SH-SY5Y (cell line): Measurements from ENCODE around the gene KIAA0930.

ENCODE experiments used
- GATA2 ChIP-seq: IDR thresholded peaks from 2 replicates; pipeline ENCODE4 v1.6.1; 2011; ENCODE audit warnings: mild to moderate bottlenecking, low read depth, low read length
- GATA3 ChIP-seq: IDR thresholded peaks from 2 replicates; pipeline ENCODE4 v1.6.1; 2011; ENCODE audit warnings: low read depth, mild to moderate bottlenecking, low read length, moderate library complexity

DNA sequence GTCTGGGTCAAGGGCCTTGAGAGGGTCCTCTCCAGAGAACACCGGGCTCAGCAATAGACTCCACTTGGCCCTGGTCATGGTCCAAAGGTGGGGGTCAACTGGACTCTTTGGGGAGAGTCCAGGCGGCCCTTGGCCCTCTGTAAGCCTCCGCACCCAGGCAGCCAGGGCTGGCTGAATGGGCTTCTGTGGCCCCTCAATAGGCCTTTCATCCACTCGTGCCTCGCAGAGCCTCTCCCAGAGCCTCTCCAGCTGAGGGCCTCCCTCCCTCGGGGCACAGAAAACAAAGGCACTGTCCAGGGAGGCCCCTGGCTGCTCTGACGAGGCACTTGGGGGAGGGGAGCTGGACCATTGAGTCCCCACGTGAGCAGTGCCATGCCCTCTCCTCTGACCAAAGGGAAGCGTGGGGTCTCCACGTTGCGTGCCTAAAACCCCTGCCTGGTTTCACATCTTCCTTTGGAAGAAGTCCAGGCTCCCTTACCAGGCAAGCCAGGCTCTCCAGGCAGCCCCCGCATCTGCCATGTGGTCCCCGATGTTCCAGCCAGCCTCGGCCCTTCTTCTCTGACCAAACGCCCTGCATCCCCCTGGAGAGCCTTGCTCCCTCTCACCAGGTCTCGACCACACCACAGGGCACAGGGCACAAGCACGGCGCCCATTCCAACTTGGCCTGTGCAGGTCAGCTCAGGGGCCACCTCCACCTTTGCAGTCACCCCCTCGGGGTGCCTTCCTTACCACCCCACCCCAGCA, 15.5 kb downstream of the KIAA0930 start:
- TF ChIP-seq GATA2 (no peak), GATA3 (no peak)
